Measurements from ENCODE around the gene HEG1.

HEG1 gene

GRCh38 chr3:124941771-124942170, 114.0 kb downstream of the HEG1 start:
- TF ChIP-seq CTCF (conservative IDR thresholded peaks at IDR 0.05; ENCODE audit: low read depth, low read length), result no peak
- H3K4me3 ChIP-seq (ENCODE audit: low read length), result no peak overlapping the region
- no peak for DNase-seq (ENCODE audit: low read depth)

- H3K4me3 ChIP-seq (ENCODE audit: low read length), result no peak overlapping the region
- TF ChIP-seq CTCF (conservative IDR thresholded peaks at IDR 0.05; ENCODE audit: low read depth, low read length), result no peak
- DNase-seq (ENCODE audit: low read depth), result no peak
Observed at GRCh38 chr3:124939661-124940060, 116.1 kb downstream of the HEG1 start.

- no peak overlapping the region for H3K4me3 ChIP-seq (ENCODE audit: low read length)
- peak; percentile 3 for TF ChIP-seq CTCF (conservative IDR thresholded peaks at IDR 0.05; ENCODE audit: low read depth, low read length)
- DNase-seq (ENCODE audit: low read depth), result no peak
Observed at GRCh38 chr3:124938896-124939295, 116.9 kb downstream of the HEG1 start.

GRCh38 chr3:124937049-124937448, 118.7 kb downstream of the HEG1 start:
- TF ChIP-seq CTCF (conservative IDR thresholded peaks at IDR 0.05; ENCODE audit: low read depth, low read length), result no peak
- H3K4me3 ChIP-seq (ENCODE audit: low read length), result no peak overlapping the region
- no peak for DNase-seq (ENCODE audit: low read depth)

GRCh38 chr3:124935794-124936542, 119.8 kb downstream of the HEG1 start:
- DNase-seq (ENCODE audit: low read depth), result no peak
- no peak for TF ChIP-seq CTCF (conservative IDR thresholded peaks at IDR 0.05; ENCODE audit: low read depth, low read length)
- H3K4me3 ChIP-seq (ENCODE audit: low read length), result no peak overlapping the region

- DNase-seq (ENCODE audit: low read depth), result no peak
- no peak overlapping the region for H3K4me3 ChIP-seq (ENCODE audit: low read length)
- TF ChIP-seq CTCF (conservative IDR thresholded peaks at IDR 0.05; ENCODE audit: low read depth, low read length), result no peak
Observed at GRCh38 chr3:124935264-124935663, 120.5 kb downstream of the HEG1 start.

GRCh38 chr3:124934577-124934976, 121.2 kb downstream of the HEG1 start, which contains the start of gene MUC13:
Gene MUC13, minus strand, starts transcription at chr3:124934751. Its CDS starts 39 bp downstream, at chr3:124934712.
- TF ChIP-seq CTCF (conservative IDR thresholded peaks at IDR 0.05; ENCODE audit: low read depth, low read length), result no peak
- DNase-seq (ENCODE audit: low read depth), result no peak
- H3K4me3 ChIP-seq (ENCODE audit: low read length), result no peak within 1 kb of the TSS

All from retinal pigment epithelial cell (primary cell).